K562 (cell line): ENCODE measurements around the gene MTA1. TPM values are rescaled to one million over a fixed set of nuclear protein-coding genes. Genes with fewer than 3 reads are reported as not detected.

ENCODE experiments used
- ATF1 ChIP-seq, 2 experiments: fragments of 450-650 bp in 1 of 2; IDR thresholded peaks; 2 replicates each; pipeline ENCODE4 v1.6.1; 2016; ENCODE audit warnings: missing compliant biosample characterization in 1 of 2, missing genetic modification characterization in 1 of 2
- ATF7 ChIP-seq: fragments of 450-650 bp; IDR thresholded peaks from 2 replicates; pipeline ENCODE4 v1.7.1; 2014; ENCODE audit warnings: mild to moderate bottlenecking, moderate library complexity
- ETS2 ChIP-seq: IDR thresholded peaks from 2 replicates; pipeline ENCODE4 v1.6.1; 2016; ENCODE audit warnings: borderline replicate concordance, missing genetic modification characterization, mild to moderate bottlenecking, moderate library complexity, missing compliant biosample characterization; ENCODE audit not compliant: poor library complexity, severe bottlenecking
- MAFF ChIP-seq: IDR thresholded peaks from 2 replicates; pipeline ENCODE4 v1.6.1; 2012; ENCODE audit warnings: low read length, improper control_type of control experiment
- PHB ChIP-seq: fragments of 250-450 bp; sonication (Bioruptor Pico); IDR thresholded peaks from 2 replicates; pipeline ENCODE4 v1.5.0; 2021
- SMC3 ChIP-seq: conservative IDR thresholded peaks from 2 replicates; pipeline ENCODE4 v1.6.1; 2011; ENCODE audit warnings: low read depth, low read length, improper control_type of control experiment; ENCODE audit not compliant: insufficient read depth
- TCF7L2 ChIP-seq: fragments of 150-350 bp; IDR thresholded peaks from 2 replicates; pipeline ENCODE4 v1.6.1; 2016; ENCODE audit warnings: low read depth, mild to moderate bottlenecking, low read length, moderate library complexity
- ZNF766 ChIP-seq: fragments of 200-800 bp; sonication (Bioruptor generic); conservative IDR thresholded peaks from 2 replicates; pipeline ENCODE4 v1.6.1; 2016; ENCODE audit warnings: missing genetic modification characterization, missing compliant biosample characterization
- polyA plus RNA-seq, 8 experiments: library from polyadenylated mRNA; depleted of rRNA in 4 of 8; stranded (reverse) in 5 of 8; unstranded in 3 of 8; fragments of >200 nt; fragmentation: Nextera tagmentation in 2 of 8; fragmentation: Illumina TruSeq in 1 of 8; extraction: Ambion mirVana in 2 of 8; extraction: Trizol in 1 of 8; gene quantifications; 2 replicates each; pipeline versions ENCODE4 v1.2.1 to v1.2.3, GENCODE V29; 2011 to 2014; ENCODE audit warnings: inconsistent platforms in 1 of 8, missing spikeins in 1 of 8
- total RNA-seq, 7 experiments: library from RNA; depleted of rRNA in 6 of 7; stranded (reverse); fragments of >200 nt in 6 of 7; fragmentation: Illumina TruSeq in 2 of 7; extraction: Trizol in 2 of 7; gene quantifications; 2 replicates each; pipeline versions ENCODE4 v1.2.1 to v1.2.3, GENCODE V29; 2011 to 2021; ENCODE audit warnings: low replicate concordance in 1 of 7
- TF ChIP-seq, protein P1 (sequence below): fragments of 450-650 bp; IDR thresholded peaks from 2 replicates; pipeline ENCODE4 v1.6.1; 2016; ENCODE audit warnings: mild to moderate bottlenecking, moderate library complexity
- TF ChIP-seq, protein P2 (sequence below), 2 experiments: fragments of 450-650 bp; conservative IDR thresholded peaks; 2 replicates each; pipeline ENCODE4 v1.6.1; 2017; ENCODE audit warnings: mild to moderate bottlenecking in 2 of 2, moderate library complexity in 2 of 2
- TF ChIP-seq, protein P3 (sequence below): fragments of 150-350 bp; conservative IDR thresholded peaks from 2 replicates; pipeline ENCODE4 v1.6.1; 2014; ENCODE audit warnings: low read length

MTA1 gene
- total and polyA plus RNA-seq, 9 of the 15 experiments (the other 6 are each of a cell fraction or from before 2014, with no cell fraction given) = 0.13 to 118 (median 32.3) TPM

DNA sequence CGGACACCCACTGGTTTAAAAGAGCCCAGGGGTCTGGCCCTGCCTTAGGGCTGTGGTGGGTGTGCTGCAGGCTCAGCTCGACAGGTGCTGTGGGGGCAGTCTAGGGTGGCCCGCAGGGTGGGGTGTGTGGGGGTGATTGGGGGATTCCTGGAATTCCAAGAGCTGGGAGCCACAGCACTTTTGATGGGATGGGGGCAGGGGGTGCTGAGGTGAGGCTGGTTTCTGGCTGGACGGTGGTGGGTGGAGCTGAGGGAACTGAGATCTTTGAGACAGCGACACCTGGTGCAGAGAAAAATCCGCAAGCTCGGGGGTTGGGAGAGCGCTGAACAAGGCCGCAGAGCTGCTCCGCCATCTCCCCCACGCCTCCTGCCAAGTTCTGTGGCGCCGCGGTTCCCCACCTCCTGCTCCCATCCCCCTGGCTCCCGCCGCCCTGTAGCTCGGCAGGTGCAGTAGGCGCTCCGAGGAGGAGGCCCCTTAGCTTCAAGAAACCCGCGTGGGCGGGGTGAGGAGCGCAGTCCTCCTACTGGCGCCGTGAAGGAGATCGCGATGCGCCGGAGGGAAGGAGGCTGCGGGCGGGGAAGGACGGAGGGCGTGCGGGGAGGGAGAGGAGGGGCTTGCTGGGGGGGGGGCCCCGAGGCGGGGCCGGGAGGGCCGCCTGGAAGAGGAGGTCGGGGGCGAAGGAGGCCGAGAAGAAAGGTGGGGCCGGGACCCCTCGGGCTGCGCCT is 70.1 kb downstream of the MTA1 start (continued):
- TF ChIP-seq, protein P1, sequence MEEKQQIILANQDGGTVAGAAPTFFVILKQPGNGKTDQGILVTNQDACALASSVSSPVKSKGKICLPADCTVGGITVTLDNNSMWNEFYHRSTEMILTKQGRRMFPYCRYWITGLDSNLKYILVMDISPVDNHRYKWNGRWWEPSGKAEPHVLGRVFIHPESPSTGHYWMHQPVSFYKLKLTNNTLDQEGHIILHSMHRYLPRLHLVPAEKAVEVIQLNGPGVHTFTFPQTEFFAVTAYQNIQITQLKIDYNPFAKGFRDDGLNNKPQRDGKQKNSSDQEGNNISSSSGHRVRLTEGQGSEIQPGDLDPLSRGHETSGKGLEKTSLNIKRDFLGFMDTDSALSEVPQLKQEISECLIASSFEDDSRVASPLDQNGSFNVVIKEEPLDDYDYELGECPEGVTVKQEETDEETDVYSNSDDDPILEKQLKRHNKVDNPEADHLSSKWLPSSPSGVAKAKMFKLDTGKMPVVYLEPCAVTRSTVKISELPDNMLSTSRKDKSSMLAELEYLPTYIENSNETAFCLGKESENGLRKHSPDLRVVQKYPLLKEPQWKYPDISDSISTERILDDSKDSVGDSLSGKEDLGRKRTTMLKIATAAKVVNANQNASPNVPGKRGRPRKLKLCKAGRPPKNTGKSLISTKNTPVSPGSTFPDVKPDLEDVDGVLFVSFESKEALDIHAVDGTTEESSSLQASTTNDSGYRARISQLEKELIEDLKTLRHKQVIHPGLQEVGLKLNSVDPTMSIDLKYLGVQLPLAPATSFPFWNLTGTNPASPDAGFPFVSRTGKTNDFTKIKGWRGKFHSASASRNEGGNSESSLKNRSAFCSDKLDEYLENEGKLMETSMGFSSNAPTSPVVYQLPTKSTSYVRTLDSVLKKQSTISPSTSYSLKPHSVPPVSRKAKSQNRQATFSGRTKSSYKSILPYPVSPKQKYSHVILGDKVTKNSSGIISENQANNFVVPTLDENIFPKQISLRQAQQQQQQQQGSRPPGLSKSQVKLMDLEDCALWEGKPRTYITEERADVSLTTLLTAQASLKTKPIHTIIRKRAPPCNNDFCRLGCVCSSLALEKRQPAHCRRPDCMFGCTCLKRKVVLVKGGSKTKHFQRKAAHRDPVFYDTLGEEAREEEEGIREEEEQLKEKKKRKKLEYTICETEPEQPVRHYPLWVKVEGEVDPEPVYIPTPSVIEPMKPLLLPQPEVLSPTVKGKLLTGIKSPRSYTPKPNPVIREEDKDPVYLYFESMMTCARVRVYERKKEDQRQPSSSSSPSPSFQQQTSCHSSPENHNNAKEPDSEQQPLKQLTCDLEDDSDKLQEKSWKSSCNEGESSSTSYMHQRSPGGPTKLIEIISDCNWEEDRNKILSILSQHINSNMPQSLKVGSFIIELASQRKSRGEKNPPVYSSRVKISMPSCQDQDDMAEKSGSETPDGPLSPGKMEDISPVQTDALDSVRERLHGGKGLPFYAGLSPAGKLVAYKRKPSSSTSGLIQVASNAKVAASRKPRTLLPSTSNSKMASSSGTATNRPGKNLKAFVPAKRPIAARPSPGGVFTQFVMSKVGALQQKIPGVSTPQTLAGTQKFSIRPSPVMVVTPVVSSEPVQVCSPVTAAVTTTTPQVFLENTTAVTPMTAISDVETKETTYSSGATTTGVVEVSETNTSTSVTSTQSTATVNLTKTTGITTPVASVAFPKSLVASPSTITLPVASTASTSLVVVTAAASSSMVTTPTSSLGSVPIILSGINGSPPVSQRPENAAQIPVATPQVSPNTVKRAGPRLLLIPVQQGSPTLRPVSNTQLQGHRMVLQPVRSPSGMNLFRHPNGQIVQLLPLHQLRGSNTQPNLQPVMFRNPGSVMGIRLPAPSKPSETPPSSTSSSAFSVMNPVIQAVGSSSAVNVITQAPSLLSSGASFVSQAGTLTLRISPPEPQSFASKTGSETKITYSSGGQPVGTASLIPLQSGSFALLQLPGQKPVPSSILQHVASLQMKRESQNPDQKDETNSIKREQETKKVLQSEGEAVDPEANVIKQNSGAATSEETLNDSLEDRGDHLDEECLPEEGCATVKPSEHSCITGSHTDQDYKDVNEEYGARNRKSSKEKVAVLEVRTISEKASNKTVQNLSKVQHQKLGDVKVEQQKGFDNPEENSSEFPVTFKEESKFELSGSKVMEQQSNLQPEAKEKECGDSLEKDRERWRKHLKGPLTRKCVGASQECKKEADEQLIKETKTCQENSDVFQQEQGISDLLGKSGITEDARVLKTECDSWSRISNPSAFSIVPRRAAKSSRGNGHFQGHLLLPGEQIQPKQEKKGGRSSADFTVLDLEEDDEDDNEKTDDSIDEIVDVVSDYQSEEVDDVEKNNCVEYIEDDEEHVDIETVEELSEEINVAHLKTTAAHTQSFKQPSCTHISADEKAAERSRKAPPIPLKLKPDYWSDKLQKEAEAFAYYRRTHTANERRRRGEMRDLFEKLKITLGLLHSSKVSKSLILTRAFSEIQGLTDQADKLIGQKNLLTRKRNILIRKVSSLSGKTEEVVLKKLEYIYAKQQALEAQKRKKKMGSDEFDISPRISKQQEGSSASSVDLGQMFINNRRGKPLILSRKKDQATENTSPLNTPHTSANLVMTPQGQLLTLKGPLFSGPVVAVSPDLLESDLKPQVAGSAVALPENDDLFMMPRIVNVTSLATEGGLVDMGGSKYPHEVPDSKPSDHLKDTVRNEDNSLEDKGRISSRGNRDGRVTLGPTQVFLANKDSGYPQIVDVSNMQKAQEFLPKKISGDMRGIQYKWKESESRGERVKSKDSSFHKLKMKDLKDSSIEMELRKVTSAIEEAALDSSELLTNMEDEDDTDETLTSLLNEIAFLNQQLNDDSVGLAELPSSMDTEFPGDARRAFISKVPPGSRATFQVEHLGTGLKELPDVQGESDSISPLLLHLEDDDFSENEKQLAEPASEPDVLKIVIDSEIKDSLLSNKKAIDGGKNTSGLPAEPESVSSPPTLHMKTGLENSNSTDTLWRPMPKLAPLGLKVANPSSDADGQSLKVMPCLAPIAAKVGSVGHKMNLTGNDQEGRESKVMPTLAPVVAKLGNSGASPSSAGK = peak; percentile 69
- TF ChIP-seq ETS2 (no peak), ATF7 (peak; percentile 23; the same call in 1 of the 2 replicates), TCF7L2 (no peak), ZNF766 (CRISPR knock-in tag) (peak; percentile 63; the same call in 1 of the 2 replicates), MAFF (no peak), PHB (CRISPR knock-in tag) (no peak), SMC3 (peak; percentile 44; the same call in 1 of the 2 replicates), ATF1 (CRISPR knock-in tag; IDR thresholded peaks at IDR 0.05) (no peak), ATF1 (tag; IDR thresholded peaks at IDR 0.05) (no peak)
- TF ChIP-seq, protein P2, sequence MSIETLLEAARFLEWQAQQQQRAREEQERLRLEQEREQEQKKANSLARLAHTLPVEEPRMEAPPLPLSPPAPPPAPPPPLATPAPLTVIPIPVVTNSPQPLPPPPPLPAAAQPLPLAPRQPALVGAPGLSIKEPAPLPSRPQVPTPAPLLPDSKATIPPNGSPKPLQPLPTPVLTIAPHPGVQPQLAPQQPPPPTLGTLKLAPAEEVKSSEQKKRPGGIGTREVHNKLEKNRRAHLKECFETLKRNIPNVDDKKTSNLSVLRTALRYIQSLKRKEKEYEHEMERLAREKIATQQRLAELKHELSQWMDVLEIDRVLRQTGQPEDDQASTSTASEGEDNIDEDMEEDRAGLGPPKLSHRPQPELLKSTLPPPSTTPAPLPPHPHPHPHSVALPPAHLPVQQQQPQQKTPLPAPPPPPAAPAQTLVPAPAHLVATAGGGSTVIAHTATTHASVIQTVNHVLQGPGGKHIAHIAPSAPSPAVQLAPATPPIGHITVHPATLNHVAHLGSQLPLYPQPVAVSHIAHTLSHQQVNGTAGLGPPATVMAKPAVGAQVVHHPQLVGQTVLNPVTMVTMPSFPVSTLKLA (conservative IDR thresholded peaks at IDR 0.05) = peak; percentile 36 to 48; a peak in 1 of 4 replicates
- TF ChIP-seq, protein P3, sequence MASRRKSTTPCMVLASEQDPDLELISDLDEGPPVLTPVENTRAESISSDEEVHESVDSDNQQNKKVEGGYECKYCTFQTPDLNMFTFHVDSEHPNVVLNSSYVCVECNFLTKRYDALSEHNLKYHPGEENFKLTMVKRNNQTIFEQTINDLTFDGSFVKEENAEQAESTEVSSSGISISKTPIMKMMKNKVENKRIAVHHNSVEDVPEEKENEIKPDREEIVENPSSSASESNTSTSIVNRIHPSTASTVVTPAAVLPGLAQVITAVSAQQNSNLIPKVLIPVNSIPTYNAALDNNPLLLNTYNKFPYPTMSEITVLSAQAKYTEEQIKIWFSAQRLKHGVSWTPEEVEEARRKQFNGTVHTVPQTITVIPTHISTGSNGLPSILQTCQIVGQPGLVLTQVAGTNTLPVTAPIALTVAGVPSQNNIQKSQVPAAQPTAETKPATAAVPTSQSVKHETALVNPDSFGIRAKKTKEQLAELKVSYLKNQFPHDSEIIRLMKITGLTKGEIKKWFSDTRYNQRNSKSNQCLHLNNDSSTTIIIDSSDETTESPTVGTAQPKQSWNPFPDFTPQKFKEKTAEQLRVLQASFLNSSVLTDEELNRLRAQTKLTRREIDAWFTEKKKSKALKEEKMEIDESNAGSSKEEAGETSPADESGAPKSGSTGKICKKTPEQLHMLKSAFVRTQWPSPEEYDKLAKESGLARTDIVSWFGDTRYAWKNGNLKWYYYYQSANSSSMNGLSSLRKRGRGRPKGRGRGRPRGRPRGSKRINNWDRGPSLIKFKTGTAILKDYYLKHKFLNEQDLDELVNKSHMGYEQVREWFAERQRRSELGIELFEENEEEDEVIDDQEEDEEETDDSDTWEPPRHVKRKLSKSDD = no peak
